H4 (cell line): Measurements from ENCODE around the gene CEP295NL. TPM values are rescaled to one million over a fixed set of nuclear protein-coding genes. Genes with fewer than 3 reads are reported as not detected.
"Not testable (repeated sequence)": the region's sequence is repeated elsewhere in the genome, so short reads cannot be mapped to it uniquely, and the experiment has no call there.

ENCODE experiments used
- DNase-seq: peaks from one replicate; pipeline ENCODE4 v3.0.0-alpha.2; 2015; ENCODE audit warnings: low spot score
- total RNA-seq: library from RNA; depleted of rRNA; stranded (reverse); fragments of >200 nt; shearing (Covaris generic); gene quantifications from 2 replicates; pipeline ENCODE4 v1.2.3, GENCODE V29; 2014; rRNA removed

Gene CEP295NL, protein sequence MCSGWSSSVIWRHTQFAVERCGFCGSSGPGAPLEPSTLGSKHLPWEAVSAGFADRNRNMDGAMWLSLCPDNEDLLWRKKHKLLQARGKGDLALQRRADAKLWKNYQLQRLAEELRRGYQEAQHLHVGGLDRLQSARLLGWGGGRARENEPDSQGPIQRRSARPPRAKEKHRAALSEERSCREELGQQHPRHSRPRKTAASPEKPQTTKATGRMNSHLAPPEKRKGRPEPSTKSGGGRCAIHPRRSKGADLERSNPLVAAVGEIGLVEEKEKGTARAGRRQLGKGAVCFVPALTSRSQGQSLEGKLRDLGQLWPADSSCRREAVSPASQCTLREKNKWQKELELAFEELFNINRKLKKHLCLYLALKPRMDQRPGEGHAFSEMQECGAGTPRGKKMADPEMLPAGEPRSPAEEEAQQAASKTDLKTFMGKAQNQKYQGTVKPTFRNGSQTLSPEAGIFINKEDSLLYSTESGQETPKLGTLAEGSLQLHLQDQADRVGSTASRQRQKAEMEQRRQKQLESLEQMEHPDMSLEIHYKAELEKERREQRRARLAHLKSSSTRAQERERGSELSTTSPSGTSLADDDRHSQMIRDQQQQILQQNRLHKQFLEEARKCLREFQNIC
- not detected in 2 replicates for total RNA-seq

DNA sequence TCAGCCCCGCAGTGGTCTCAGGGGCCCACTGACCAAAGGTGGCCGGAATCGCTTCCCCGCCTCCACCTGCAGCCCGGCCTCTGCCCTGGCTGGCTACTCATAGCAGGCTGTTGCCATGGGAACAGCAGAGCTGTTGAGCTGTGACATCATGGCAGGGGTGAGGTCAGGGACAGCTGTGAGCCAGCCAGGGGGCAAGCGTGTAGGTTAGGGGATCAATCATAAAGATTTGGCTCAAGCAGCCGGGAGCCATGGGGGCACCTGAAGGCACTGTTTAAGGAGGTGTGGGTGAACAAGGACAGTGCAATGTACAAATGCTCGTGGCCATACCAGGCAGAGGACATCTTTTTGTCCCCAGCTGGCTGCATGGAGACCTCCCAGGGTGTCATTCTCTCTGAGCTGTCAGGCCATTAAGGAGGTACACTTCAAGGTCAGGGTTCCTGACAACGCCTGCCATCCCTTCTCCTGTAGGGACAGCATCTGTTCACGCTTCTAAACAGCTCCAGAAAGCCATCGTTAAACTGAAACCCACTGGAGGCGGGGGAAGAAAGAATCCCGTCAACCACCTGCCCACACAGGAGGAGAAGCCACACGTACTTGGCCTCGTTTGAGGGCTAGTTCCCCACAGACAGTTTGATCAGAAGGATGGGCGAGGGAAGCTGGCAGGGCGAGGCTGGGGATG is at the start of gene CEP295NL:
CEP295NL (minus strand) TSS at position 101 of the 679 bp plus-strand sequence. CDS start 1,373 bp downstream, outside the sequence.
- DNase-seq = no peak

DNA sequence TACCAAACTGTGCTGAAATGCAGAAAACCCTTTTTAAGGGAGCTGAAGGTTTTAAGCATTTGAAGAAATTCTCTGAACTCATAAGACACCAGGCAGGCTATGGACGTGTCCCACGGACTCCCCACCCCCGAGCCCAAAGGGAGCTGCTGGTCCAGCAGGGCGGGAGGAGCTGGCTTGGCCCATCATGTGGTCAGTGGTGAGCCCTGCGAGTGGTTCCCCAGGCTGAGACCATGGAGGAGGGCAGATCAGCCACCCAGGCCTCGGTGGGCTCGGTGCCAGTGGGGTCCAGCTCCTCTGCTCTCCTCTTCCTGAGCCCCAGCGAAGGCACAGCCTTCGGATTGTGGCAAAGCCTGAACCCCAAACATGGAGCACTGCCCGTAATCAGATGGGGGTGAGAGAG is 49.7 kb upstream of the CEP295NL start:
- DNase-seq = no peak

DNA sequence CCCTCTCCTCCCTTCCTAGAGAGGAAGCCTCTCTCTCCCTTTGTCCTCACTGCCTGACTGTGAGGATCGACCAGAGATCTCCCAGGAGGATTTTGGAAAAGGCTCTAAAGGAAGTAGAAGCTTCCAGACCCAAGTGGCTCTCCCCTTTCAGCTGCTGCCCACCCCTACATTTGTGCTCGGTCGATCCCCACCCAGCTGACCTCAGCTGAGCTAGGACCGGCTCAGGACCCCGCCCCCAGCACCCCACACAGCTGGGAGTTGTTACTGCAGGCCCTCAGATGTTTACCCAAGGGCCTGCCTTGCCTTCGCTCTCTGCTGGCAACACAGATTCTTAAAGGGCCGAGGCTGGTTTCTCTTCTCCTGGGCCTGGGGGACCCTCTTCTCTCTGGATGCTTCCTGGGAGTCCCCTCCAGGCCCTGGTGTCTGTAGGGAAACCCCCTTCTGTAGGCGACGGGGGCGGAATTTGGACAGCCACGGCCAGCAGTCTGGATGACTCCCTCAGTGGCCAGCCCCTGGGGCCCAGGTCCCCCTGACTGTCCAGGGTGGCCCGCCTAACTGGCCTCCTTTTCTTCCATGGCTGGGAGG is 49.1 kb upstream of the CEP295NL start:
- DNase-seq = no peak

DNA sequence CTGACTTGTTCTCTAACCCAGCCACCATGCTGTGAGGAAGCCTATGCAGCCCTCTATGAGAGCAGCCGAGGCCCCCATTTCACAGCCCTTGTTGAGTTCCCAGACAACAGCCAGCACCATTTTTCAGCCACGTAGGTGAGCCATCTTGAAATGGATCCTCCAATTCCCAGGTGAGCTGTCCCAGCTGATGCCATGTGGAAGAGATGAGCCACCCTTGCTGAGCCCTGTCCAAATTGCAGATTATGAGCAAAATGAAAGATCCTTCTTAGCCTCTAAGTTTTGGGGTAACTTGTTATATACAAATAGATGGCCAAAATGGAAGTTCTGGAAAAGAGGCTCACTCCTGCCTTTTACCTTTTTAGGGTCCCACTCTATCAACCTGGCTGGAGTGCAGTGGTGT is 47.9 kb upstream of the CEP295NL start:
- no peak for DNase-seq

DNA sequence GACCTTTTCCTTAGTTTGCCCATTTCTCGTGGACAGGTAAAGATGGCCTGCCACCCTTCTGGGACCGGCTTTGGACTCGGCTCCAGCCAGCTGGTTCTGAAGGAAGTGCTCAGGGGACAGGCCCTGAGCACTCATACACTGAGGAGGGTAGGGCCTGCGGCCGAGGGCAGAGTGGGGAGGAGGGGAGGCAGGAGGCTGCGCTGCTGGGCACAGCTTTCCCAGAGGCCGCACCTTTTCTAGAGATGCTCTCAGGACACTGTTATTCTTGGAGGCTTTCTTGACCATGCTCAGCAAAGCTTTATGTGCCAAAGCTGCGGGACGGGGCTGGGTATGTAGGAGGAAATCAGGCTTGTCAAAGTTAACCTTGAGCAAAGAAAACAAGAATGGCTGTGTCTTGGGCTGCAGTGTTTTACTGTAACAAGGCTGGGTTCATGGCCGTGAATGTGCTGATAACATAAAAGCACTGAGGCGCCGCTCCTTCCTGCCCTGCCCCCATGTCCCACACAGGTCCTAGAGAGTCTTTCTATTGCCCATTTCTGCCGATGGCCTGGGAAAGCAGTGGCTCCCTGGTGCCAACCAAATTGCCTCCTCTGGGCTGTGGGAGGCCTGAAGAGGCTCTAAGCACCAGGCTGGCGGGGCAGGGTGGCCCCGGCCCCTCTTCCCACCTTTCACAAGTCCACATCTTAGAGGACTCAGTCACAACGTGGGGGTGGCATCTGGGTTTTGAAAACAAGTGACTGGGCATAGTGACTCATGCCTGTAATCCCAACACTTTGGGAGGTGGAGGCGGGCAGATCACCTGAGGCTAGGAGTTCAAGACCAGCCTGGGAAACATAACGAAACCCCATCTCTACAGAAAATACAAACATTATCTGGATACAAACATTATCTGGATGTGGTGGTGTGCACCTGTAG is 44.5 kb upstream of the CEP295NL start:
- DNase-seq = no peak

DNA sequence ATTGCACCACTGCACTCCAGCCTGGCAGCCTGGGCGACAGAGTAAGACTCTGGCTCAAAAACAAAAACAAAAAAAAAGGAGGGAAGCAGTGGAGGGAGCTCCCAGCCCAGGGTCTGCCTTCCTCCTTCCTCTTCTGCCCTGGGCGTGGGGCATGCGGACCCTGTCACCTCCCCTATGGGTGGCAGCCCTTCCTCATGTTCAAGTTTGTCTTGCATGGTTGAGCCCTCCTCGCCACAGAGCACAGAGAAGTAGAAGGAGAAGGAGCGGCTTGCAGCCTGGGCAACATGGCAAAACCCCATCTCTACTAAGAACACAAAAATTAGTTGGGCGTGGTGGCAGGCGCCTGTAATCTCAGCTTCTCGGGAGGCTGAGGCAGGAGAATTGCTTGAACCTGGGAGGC is 43.6 kb upstream of the CEP295NL start:
- no peak for DNase-seq

DNA sequence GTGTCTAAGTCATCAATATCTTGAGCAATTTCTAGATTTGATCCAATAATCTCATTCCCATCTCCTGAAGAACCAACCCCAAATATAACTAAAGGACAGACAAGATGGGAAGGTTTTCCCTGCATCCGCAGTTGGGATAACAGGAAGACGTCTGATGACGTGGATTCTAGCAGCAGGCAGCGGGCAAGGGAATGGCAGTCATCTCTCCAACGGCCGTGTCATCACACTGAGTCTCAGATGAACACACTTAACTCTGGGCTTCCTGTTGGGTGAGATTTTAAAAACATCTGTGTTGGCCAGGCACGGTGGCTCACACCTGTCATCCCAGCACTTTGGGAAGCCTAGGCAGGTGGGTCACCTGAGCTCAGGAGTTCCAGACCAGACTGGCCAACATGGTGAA is 43.1 kb upstream of the CEP295NL start:
- DNase-seq = no peak

DNA sequence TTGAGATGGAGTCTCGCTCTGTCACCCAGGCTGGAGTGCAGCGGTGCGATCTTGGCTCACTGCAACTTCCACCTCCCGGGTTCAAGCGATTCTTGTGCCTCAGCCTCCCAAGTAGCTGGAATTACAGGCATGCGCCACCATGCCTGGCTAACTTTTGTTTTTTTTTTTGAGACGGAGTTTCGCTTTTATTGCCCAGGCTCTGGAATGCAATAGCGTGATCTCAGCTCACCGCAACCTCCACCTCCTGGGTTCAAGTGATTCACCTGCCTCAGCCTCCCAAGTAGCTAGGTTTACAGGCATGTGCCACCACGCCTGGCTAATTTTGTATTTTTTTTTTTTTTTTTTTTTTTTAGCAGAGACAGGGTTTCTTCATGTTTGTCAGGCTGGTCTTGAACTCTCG is 42.5 kb upstream of the CEP295NL start:
- DNase-seq = not testable (repeated sequence)

DNA sequence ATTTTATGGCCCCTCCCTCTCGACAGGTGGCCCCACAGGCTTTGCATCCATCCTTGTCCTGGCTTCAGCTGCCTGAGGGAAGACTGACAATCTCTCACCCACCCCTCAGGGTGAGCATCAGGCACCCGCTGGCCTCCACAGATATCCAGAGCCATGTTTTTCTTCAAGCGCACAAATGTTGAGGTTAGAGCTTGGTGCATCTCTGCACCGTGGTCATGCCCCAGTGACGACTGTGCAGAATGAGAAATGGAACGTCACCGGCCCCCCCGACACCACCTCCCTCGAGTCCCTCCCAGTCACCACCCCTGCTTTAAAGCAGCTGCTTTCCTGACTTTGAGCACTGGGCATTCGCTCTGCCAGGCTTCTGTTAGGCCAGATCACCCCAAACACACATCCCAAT is 42.0 kb upstream of the CEP295NL start:
- no peak for DNase-seq

DNA sequence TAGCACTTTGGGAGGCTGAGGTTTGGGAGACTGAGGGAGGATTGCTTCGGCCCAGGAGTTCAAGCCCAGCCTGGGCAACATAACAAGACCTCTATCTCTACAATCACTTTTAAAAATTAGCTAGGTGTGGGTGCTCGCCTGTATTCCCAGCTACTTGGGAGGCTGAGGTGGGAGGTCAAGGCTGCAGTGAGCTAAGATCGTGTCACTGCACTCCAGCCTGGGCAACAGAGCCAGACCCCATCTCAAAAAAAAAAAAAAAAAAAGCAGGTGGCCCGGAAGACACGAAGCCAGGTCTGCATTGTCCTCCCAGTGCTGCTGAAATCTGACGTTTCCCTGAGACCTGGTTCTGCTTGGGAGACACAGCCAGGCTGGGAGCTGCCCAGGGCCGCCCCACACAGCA is 41.0 kb upstream of the CEP295NL start:
- no peak for DNase-seq

DNA sequence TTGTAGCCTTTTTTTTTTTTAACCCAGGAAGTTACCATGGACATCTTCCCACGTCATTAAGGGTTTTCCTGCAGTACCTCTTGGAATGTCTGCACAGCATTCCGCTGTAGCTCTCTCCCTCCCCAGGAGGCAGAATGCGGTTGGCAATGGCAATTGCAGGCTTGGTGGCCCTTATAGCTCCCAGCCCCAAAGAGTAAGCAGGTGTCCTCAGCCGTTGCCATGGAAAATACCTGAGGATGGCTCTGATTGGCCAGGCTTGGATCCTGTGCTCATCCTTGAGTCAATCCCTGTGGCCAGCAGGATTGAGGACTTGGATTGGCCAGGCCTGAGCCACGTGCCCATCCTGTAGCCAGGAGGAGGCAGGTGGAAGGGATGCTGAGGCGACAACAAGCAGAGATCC is 37.7 kb upstream of the CEP295NL start:
- DNase-seq = no peak

DNA sequence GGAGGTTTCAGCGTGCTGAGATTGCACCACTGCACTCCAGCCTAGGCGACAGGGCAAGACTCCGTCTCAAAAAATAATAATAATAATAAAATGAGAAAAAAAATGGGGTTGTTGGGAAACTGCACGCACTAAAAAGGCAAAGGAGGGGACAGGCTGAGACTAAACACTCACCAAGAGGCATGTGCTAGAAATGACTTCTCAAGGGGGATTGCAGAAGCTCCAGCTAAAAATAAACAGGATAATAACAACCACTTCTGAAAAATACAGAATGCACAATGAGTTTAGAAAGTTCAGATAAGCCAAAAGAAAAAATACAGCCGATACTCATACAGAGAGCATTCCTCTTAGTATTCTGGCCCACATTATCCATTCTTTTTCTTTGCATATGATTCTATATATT is 37.3 kb upstream of the CEP295NL start:
- DNase-seq = no peak

DNA sequence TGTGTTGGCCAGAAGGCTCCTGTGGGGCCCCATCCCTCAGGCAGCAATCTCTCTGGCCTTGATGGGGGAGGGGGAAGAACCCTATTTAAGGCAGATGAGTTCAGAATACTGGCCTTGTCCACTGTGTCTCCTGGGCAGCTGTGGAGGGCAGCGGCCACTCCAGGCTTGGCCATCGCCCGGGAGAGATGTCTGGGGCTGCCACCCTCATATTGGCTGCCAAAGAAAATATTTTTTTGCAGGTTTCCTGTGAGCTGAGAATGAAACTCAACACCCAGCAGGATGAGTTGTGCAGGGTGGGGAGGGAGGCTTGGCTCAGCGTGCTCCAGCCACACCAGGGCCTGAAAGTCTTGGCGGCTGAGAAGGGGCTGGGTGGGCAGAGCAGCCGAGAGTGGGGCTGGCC is 36.6 kb upstream of the CEP295NL start:
- DNase-seq = no peak

DNA sequence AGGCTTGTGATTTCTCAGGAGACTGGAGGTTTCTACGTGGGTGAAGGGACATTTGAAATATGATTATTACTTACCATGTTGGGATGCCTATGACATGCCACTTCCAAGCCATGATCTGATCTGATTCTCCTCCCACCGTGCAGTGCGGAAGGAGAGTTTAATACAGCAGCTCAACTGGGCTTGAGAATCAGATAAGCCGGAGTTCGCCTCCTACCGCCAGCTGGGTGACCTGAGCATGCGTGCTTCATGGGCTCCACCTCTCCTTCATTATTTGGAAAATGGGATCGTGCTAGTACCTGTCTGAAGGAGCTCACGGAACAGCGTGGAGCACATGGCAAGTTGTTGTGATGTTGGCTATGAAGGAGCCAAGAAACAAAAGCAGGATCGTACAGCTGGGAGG is 34.6 kb upstream of the CEP295NL start:
- no peak for DNase-seq

DNA sequence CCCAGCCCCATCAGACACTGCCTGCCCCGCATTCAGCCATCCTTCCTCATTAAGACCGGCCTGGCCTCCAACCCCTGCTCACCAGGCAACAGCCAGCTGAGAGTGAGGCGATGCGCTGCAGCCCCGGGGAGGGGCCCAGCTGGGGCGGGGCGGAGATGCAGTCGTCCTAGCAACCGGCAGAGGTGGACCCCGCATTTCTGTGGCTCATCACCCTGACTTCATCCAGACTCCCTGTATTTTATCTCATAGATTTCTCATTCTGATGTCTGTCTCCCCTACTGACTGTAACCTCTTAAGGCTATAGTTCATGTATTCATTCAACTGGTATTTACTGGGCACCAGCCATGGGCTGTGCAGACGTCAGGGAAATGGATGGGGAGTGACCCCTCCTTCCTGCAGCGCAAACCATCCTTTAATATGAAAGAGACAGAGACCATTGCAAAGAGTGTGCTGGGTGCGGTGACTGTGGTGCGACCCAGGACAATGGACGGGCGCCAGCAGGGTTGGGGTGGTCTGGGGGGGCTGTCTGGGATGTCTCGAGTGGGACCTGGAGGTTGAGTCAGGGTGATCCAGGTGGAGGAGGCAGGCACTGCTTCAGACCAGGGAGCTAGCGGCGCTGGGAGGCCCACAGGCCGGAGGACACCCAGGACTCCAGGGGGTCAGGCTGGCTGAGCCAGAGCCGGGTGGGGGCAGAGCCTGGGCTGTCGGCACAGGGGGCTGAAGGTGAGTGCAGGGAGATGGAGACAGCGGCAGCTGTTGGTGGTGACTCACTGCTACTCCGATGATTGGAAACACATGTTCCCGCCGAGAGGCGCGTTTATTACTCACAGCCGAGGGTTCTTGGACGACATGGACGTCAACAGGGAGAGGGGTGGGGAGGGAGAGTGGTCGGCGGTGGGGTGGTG is 32.7 kb upstream of the CEP295NL start:
- peak; percentile 97 for DNase-seq

DNA sequence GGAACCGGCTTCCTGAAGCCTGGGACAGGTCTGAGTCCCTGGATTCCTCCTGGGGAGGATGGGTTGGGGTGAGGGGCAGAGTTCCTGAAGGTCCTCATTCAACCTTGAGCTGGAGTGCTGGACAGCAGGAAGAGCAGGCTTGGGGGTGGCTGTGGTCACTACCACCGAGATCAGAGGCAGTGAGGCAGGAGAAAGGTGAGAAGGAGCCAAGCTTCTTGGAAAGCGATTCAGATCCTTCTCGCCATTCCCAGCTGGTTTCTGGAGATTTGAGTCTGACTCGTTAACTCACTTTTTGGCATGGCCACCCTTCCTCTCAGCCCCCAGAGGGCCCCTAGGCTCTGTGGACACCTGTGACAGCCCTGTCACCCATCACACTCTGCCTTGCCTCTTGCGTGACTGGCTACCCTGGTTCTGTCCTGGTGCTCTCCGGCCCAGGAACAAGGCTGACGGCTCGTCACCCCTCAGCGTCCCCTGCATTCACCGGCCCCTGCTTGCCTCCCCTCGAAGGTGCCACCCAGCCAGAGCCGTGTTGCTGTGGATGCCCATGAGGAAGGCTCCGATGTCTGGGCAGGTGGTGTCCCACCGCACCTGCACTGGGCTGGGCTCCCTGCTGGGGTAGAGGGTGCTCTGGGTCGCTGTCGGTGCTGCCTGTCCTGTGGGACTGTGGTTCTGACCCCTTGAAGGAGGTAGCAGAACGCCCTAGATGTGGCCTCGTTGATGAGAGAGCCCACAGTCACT is 31.8 kb upstream of the CEP295NL start:
- no peak for DNase-seq

DNA sequence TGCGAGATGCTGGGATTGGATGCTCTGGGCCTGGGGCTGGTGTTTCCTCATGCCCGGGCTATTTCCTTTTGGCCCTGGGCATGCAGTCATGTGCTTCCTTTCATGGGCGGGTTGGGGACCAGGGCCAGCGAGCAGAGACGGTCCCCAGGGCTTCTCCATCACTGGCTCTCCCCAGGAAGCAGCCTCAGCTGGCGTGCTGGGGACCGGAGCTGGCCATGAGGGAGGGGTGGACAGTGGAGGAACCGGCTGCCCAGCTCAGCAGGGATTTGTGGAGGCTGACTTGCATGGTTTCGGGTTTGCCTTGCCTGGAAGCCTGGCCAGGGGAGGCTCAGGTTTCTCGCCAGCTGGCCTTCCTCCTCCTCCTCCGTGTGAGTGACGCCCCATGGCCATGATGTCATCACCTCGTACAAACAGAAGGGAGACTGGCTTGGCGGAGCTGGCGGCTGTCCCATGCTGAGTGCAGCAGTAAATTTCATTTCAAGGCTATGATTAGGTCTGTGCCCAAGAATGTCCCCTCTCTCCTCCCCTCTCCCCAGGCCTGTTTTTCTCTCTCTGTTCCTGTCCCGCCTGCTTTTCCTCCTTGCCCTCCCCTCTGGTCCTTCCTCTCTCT is 31.1 kb upstream of the CEP295NL start:
- DNase-seq = peak; percentile 100

DNA sequence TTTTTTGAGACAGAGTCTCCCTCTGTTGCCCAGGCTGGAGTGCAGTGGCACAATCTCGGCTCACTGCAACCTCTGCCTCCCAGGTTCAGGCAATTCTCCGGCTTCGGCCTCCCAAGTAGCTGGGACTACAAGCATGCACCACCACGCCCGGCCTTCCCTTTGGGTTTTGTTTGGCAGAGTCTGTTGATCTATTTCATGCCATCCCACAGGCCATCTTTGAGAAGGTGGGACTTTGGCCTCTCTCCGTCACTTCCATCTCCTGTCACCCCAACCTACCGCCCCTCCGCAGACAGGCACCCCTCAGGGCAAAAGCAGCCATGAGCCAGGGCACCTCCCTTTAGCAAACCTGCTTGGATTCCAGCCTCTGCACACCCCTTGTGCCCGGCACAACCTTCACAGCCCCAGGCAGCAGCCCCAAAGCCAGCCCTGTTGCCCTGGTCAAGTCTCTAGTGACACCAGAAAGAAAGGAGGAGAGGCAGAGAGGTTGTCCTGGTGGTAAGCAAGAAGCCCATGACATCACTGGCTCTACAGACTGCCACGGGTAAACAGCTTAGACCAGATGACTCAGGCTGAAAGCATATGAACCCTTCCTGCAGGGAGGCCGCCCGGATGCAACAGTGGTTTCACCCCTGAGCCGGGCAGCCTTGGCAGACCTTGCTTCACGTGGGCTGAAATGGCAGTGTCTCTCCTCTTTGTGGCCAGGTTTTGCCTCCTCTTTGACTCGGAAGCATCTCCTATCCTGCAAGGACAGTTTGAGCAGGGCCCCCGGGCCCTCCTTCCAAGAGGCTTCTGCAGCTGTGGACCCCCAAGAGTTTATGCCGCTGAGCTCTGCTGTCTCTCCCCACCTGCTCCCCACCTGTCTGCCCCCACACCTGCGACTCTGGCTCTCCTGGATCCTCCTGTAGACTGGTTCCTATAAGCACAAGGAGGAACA is 30.3 kb upstream of the CEP295NL start:
- peak; percentile 99 for DNase-seq
